Skin epidermis (tissue), 12 donors: Measurements from ENCODE around the gene KCNT1.
"Not testable (repeated sequence)": the region's sequence is repeated elsewhere in the genome, so short reads cannot be mapped to it uniquely, and the experiment has no call there.

ENCODE experiments used
- H3K27ac ChIP-seq, 21 experiments: fragments of 200-600 bp; sonication (generic) in 11 of 21; one replicate each; pipeline ENCODE4 v1.5.0; 2020; ENCODE audit warnings: mild to moderate bottlenecking in 3 of 21, inconsistent platforms in 2 of 21, moderate library complexity in 2 of 21
- H3K4me3 ChIP-seq, 7 experiments: fragments of 200-600 bp; sonication (generic) in 2 of 7; one replicate each; pipeline ENCODE4 v1.5.0; 2020; ENCODE audit warnings: inconsistent platforms in 2 of 7, mild to moderate bottlenecking in 2 of 7, moderate library complexity in 1 of 7

KCNT1 gene

GRCh38 chr9:135671591-135672041 is 30.4 kb upstream of the KCNT1 start:
- no peak overlapping the region for H3K27ac ChIP-seq

DNA sequence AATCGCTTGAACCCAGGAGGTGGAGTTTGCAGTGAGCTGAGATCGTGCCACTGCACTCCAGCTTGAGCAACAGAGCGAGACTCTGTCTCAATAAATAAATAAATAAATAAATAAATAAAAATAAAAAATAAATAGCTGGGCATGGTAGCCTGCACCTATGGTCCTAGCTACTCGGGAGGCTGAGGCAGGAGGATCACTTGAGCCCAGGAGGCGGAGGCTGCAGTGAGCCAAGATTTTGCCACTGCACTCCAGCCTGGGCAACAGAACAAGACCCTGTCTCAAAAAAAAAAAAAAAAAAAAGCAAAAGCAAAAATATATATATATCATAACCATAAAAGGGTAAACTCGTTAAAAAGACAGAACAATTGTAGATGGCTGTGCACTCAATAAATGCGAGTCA is 29.2 kb upstream of the KCNT1 start:
- not testable (repeated sequence) for H3K27ac ChIP-seq, H3K4me3 ChIP-seq

More at GRCh38 chr9:135671591-135672041, 30.4 kb upstream of the KCNT1 start:
- H3K4me3 ChIP-seq, result no peak overlapping the region

GRCh38 chr9:135673941-135674340 is 28.0 kb upstream of the KCNT1 start:
- no peak overlapping the region for H3K27ac ChIP-seq

DNA sequence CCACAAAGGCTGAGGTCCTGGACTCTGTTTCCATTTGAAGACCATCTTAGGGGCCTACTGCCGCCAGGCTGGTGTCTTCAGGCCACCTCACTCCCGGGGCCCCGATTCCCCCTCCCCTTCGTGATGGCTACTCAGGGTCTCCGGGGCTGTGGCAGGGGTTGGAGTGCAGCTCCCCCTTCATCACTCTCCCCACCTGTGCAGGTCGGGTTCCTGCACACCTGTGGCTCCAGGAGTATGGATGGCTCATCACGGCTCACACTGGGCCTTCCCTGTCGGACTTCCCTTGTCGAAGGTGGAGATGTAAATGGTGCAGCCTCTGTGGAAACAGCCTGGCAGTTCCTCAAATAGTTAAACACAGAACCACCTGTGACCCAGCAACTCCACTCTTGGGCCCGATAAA is 27.0 kb upstream of the KCNT1 start:
- Histone ChIP-seq H3K4me3 (no peak overlapping the region), H3K27ac (no peak overlapping the region)

More at GRCh38 chr9:135673941-135674340, 28.0 kb upstream of the KCNT1 start:
- no peak overlapping the region for H3K4me3 ChIP-seq

DNA sequence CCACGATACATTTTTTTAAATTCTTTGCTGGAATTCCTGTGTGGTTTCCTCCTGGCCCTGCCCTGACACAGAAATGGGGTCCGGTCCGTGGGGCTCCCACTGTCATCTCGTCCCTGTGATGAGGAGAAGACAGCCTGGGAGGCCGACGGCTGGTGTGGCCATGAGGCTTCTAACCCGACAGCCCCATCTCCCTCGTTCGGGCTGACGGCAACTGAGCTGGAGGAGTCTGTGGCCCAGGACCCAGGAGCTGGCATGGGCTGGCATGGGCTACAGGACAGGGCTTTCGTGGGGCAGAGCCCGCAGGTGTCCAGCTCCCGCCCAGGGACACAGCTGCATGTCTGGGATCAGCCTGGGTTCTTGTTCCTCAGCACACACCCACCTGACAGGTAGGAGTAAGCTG is 25.1 kb upstream of the KCNT1 start:
- H3K27ac ChIP-seq, result no peak overlapping the region
- no peak overlapping the region for H3K4me3 ChIP-seq

DNA sequence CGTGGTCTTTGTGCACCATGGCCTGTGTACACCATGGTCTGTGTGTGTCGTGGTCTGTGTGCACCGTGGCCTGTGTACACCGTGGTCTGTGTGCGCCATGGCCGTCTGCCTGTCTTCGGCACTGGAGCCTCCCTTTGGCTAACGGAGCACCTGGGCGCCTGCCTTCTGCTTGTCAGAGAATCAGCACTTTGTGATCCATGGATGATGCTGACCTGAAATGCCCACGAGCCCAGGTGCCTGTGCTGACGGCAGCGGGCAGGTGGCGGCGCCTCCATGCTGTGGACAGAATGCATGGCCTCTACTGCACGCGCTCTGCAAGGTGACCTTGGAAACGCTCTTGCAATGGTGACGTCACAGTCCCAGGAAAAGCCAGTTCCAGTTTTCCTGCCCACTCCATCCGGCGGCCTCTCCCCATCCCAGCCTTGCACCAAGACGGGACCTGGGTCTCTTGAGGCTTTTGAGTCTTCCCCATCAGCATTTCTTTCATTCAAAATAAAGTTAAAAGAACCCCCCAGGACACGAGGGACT is 24.3 kb upstream of the KCNT1 start:
- Histone ChIP-seq H3K27ac (no peak overlapping the region), H3K4me3 (no peak overlapping the region)

DNA sequence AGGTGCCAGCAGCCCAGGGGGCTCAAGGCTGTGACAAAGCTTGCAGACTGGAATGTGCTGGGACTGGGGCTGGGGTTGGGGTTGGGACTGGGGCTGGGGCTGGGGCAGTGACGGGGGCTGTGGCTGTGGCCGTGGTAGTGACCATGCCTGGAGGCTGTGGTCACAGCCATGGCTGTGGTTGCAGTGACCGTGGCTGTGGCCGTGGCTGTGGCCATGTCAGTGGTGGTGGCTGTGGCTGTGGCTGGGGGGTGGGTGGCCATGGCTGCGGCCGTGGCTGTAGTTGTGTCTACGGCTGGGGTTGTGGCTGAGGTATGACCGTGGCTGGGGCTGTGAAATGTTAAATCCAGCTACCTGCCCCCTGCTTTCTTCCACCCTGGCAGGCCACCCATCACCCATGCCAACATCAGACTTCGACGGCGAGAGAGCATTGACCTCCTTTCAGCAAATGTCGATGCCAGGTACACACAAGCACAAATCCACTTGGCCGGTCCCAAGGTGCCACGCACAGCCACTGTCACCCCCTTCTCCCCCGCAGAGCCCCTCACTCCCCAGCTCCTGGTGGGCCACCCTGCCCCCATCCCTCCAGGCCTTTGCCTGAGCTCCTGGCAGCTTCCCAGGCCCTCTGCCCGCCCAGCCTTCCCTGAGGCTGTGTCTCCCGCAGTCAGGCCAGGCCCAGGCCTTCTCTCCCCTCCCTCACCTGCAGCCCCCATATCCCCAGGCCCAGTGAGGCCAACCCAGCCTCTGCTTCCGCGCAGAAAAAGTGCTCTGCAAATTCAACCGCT is 23.6 kb upstream of the KCNT1 start:
- no peak overlapping the region for H3K27ac ChIP-seq

DNA sequence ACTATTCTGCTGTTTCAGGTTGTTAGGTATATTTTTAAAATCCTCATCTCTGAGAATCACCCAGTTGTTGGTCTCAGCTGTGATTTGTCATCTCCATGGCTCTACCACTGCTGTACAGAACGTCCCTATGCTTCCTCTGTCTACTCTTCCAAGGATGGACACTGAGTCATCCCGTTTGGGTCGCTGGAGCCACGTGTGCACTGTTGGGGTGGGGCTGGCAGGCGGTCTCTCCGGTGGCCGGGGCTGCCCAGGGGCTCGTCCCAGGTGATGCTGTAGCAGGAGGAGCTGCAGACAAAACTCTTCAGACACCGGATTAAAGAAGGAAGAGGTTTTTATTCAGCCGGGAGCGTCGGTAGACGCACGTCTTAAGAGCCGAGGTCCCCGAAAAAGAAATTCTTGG is 21.9 kb upstream of the KCNT1 start:
- Histone ChIP-seq H3K27ac (no peak overlapping the region), H3K4me3 (no peak overlapping the region)

More for the DNA sequence above, 23.6 kb upstream of the KCNT1 start:
- H3K4me3 ChIP-seq, result no peak overlapping the region

DNA sequence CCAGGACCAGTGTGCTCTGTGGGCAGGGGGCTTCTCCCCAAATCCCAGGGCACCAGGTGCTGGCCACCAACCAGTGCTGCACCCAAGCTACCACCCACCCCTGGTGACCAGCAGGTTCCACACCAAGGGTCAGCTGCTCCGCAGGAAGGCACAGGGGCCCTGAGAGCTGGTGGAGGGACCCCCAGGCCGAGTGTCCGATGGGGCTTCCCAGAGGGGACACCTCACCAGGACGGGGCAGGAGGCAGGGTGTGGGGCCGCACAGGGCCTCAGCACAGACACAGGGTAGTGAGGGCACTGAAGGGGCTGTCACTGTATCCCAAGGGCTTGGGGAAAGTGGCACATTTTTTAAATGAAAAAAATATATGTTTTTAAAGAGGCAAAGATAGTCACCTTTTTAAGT is 20.8 kb upstream of the KCNT1 start:
- Histone ChIP-seq H3K4me3 (no peak overlapping the region), H3K27ac (no peak overlapping the region)

DNA sequence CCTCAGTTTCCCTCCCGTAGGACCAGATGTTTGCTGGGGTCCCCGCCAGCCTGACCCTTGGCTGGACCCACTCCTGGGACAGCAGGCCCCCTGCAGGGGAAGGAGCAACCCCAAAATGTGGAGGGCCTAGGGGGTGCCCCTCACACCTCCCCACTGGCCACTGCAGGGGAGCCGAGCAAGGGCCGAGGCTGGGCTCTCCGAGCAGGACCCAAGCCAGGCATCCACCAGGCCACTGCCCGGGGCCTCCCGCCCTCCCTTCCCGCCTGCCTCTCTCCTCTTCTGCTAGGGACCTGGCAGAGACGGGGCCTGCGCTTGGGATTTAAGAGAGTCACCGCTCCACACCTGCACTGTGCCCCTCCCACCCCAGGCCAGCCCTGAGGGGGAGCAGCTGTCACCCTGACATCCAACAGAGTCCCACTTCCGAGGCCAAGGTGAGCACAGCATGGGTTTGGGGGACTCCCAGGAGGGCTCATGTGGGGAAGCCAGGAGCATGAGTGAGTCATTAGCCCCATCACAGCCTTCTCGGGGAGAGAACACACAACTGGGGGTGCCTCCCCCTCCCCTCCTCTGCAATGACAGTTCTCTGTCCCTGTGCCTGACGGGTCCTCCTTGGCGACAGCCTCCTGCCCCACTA is 18.5 kb upstream of the KCNT1 start:
- no peak overlapping the region for H3K4me3 ChIP-seq

DNA sequence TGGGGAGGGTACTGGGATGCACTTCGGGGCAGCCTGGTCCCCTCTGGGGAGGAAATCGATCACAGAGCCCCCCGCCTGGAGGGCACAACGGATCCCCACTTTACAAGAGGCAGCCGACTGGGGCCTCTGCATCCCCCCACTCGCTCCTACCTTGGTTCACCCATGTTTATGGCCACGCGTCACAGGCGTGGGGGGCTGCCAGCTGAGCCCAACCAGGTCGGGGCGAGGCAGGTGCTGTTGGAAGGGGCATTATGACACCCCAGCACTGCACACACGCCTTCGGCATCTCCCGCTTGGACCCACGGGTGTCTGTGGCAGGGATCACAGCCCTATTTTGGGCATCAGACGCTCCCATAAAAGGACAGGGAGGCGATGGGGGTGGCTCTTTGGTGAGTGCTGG is 17.3 kb upstream of the KCNT1 start:
- Histone ChIP-seq H3K27ac (no peak overlapping the region), H3K4me3 (no peak overlapping the region)

More for the DNA sequence above, 18.5 kb upstream of the KCNT1 start:
- no peak overlapping the region for H3K27ac ChIP-seq

- H3K4me3 ChIP-seq, result no peak overlapping the region
- H3K27ac ChIP-seq, result no peak overlapping the region
Observed at GRCh38 chr9:135687216-135687615, 14.8 kb upstream of the KCNT1 start.

DNA sequence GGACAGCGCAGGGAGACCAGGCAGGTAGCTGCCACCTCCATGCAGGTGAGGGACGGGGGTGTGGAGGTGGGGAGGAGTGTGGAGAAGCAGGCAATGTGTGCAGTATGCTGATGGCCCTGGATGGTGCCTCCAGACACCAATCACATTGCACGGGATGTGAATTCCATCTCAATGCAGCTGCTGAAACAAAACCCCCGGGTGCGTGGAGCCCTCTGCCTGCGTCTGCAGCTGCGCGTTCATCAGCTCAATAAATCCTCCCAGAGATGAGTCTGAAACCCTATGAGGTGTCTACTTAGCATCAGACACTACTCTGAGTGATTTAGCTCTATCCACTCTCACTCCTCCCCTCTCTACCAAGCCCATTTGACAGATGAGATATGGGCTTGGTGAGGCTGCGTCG is 13.0 kb upstream of the KCNT1 start:
- Histone ChIP-seq H3K27ac (no peak overlapping the region), H3K4me3 (no peak overlapping the region)

GRCh38 chr9:135690836-135691570 is 11.0 kb upstream of the KCNT1 start:
- no peak overlapping the region for H3K4me3 ChIP-seq
- H3K27ac ChIP-seq, result no peak overlapping the region

DNA sequence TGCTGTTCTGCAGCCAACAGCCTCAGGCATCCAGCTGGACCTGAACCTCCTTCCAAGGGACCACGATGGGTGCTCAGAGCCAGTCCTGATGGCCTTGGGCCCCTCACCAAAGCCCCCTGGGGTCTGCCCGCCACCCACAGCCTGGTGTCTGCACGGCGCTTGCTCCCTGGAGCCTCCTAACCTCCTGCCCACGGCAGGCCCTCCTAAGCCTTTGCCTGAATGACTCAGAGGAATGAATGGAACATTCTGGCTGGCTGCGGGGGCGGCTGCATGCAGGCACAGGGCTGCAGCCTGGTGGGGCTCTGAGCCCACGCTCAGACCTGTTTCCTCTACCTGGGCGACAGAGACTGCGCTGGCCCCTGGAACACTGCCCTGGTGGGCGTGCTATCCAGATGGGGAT is 9.6 kb upstream of the KCNT1 start:
- H3K27ac ChIP-seq, result no peak overlapping the region
- H3K4me3 ChIP-seq, result no peak overlapping the region

DNA sequence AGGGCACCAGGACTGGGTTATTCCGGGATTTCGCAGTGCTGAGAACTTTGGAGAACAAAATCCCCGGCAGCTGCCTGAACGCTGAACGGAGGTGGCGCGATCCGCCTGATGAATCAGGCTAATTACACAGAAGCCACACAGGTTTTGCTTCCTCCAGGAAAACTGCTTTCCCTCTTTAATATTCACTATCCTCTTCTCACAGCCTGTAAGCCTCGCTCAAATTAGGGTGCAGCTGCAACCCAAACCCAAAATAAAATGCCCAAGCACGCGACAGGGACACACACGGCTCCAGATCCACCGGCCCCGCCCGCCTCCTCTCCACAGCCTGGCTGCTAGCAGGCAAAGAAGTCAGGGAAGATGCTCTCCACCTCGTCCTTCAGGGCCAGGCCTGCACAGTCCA is 8.7 kb upstream of the KCNT1 start:
- peak overlapping the region in 1 of 21 experiments; percentile 24 for H3K27ac ChIP-seq
- no peak overlapping the region for H3K4me3 ChIP-seq

DNA sequence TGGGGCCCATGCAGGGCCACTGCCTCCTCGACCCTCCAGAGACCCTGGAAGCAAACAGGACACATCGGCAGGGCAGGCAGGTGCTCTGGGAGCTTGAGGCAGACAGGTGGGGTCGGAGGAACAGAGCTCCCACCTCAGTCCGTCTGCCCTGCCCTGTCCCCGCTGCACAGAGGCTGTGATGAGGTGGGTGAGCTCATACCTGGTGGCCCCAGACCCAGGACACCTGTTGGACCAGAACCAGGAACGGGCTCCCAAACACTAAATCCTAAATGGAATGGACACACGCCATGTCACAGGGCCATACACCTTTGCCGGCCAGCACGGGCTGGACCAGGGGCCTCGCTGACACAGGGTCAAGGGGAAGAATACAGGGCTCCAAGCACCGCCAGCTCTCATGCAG is 8.2 kb upstream of the KCNT1 start:
- Histone ChIP-seq H3K4me3 (no peak overlapping the region), H3K27ac (no peak overlapping the region)

GRCh38 chr9:135694414-135694813 is 7.6 kb upstream of the KCNT1 start:
- no peak overlapping the region for H3K27ac ChIP-seq
- H3K4me3 ChIP-seq, result no peak overlapping the region

- Histone ChIP-seq H3K4me3 (no peak overlapping the region), H3K27ac (no peak overlapping the region)
Observed at GRCh38 chr9:135695036-135695435, 6.9 kb upstream of the KCNT1 start.

GRCh38 chr9:135695642-135696041 is 6.3 kb upstream of the KCNT1 start:
- Histone ChIP-seq H3K4me3 (no peak overlapping the region), H3K27ac (no peak overlapping the region)

DNA sequence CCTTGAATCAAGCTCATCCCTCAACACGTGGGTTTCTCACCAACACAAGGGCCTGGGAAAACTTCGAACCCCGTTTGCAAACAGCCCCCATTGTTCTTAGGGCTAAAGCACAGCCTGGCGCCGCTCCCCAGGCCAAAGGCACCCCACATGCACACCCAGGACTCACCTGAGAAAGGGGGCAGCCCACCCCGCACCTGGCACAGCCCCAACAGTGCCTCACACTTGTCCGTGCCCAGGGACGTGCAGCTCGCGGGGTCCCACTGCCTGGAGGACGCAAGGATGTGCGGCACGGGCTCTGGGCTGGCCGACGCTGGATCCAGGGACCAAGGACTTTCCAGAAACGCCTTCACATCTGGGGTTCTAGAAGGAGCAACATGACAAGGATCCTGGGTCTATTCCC is 5.5 kb upstream of the KCNT1 start:
- no peak overlapping the region for H3K4me3 ChIP-seq

More for the DNA sequence above, 5.5 kb upstream of the KCNT1 start:
- no peak overlapping the region for H3K27ac ChIP-seq
